HepG2 (cell line): ENCODE data around the gene SCMH1.

Source experiments
- EP300 ChIP-seq, 3 experiments: sonication (generic) in 1 of 3; formaldehyde crosslinking in 1 of 3; IDR thresholded peaks; 2 replicates each; pipeline versions ENCODE4 v1.5.1 to v1.6.1; 2011 to 2020; ENCODE audit warnings: low read depth in 2 of 3, low read length in 2 of 3, borderline replicate concordance in 1 of 3, improper control_type of control experiment in 1 of 3, mild to moderate bottlenecking in 1 of 3, missing genetic modification reagents in 1 of 3, moderate library complexity in 1 of 3
- FOXP4 ChIP-seq: sonication (generic); formaldehyde crosslinking; IDR thresholded peaks from 2 replicates; pipeline ENCODE4 v1.4.0; 2020; ENCODE audit warnings: missing genetic modification reagents
- MED13 ChIP-seq: sonication (generic); formaldehyde crosslinking; IDR thresholded peaks from 2 replicates; pipeline ENCODE4 v1.5.0; 2020; ENCODE audit warnings: missing genetic modification reagents
- MEF2D ChIP-seq: sonication (generic); formaldehyde crosslinking; IDR thresholded peaks from 2 replicates; pipeline ENCODE4 v1.5.1; 2020; ENCODE audit warnings: mild to moderate bottlenecking, missing genetic modification reagents
- ZNF207 ChIP-seq: fragments of 450-650 bp; IDR thresholded peaks from 2 replicates; pipeline ENCODE4 v1.6.1; 2016; ENCODE audit warnings: antibody characterized with exemption, borderline replicate concordance
- ZNF704 ChIP-seq: sonication (generic); formaldehyde crosslinking; IDR thresholded peaks from 2 replicates; pipeline ENCODE4 v1.8.1; 2023; ENCODE audit warnings: mild to moderate bottlenecking, inconsistent platforms, moderate library complexity, missing genetic modification reagents, borderline replicate concordance

- TF ChIP-seq MED13 (CRISPR knock-in tag) (no peak), FOXP4 (no peak), ZNF704 (no peak), EP300 (IDR thresholded peaks at IDR 0.05; ENCODE audit: low read depth in 2 of 2, low read length in 2 of 2) (no peak), EP300 (CRISPR knock-in tag; IDR thresholded peaks at IDR 0.05; ENCODE audit: borderline replicate concordance) (no peak), ZNF207 (no peak), MEF2D (no peak)
These were observed 262.0 kb downstream of the SCMH1 start for GRCh38 chr1:40980068-40980452.
